ENCODE measurements around the gene DNAJC25. TPM values are rescaled to one million over a fixed set of nuclear protein-coding genes. Genes with fewer than 3 reads are reported as not detected.

The DNAJC25 gene
- total RNA-seq, 1 donor, result 8.3 TPM

DNA sequence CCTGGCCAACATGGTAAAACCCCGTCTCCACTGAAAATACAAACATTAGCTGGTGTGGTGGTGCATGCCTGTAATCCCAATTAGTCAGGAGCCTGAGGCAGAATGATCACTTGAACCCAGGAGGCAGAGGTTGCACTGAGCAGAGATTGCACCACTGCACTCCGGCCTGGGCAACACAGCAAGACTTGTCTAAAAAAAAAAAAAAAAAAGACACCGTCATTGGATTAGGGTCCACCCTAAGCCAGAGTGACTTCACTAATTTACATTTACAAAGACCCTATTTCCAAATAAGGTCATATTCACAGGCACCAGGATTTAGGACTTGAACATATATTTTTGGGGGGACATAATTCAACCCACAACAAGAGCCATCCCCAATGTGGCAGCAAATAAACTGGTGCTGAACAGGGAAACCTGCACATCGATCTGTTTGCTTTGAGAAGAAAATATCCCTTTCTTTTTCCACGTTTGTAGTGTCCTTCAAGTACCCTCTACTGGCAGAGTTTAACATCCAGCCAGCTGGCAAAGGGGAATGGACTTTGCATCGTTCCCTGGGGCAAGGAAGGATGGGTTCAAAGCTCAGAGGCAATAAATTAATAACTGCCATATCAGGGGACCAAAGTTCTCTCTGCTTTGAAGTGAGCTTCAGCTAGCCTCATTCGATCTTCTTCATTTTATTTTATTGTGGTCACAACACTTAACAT is 3.7 kb upstream of the DNAJC25 start:
- H3K4me2 ChIP-seq (ENCODE audit: insufficient read depth, low read length), result no peak overlapping the region
- H3K36me3 ChIP-seq (ENCODE audit: insufficient read depth, low read length), result no peaks in the 10 kb centered on the region

DNA sequence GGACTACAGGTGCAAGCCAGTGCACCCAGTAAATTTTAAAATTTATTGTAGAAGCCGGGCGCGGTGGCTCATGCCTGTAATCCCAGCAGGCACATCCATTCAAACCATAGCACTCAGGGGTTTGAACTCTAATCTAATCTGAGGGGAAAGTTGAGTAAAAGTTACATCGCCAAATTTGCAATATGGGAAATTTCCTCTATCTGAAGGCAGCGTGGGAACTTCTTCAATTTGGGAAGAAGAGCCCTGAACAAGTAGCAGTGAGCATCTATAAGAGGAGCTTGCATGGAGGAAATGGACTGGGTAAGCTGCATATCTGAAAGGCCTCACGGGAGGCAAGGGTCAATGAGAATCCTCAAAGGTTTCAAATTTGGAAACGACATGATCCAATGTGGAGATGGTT is 2.7 kb upstream of the DNAJC25 start:
- H4K20me1 ChIP-seq (ENCODE audit: insufficient read depth, low read length), result peaks cover 14% of the 10 kb centered on the region
- no peaks in the 10 kb centered on the region for H3K9me3 ChIP-seq (ENCODE audit: low read depth, low read length)
- no peak overlapping the region for H3K27ac ChIP-seq (ENCODE audit: low read depth, low read length)
- DNase-seq (ENCODE audit: insufficient read length, low spot score, missing footprints), result no peak
- no peak for TF ChIP-seq CTCF (IDR thresholded peaks at IDR 0.05; ENCODE audit: extremely low read depth, low read depth, low read length)
- H3K79me2 ChIP-seq (ENCODE audit: insufficient read depth, low read length), result peaks cover 23% of the 10 kb centered on the region
- H3K4me1 ChIP-seq (ENCODE audit: insufficient read depth, low read length), result peaks cover 11% of the 10 kb centered on the region
- H3K27me3 ChIP-seq (ENCODE audit: insufficient read depth, low read length), result no peaks in the 10 kb centered on the region
- H2AFZ ChIP-seq (ENCODE audit: low read length), result no peak overlapping the region
- H3K36me3 ChIP-seq (ENCODE audit: insufficient read depth, low read length), result no peaks in the 10 kb centered on the region
- no peak overlapping the region for H3K4me2 ChIP-seq (ENCODE audit: insufficient read depth, low read length)
- no peak overlapping the region for H3K4me3 ChIP-seq (ENCODE audit: insufficient read depth, low read length)

More for the DNA sequence above, 3.7 kb upstream of the DNAJC25 start:
- Histone ChIP-seq H3K79me2 (ENCODE audit: insufficient read depth, low read length) (peaks cover 13% of the 10 kb centered on the region), H3K27ac (ENCODE audit: low read depth, low read length) (no peak overlapping the region), H3K9me3 (ENCODE audit: low read depth, low read length) (no peaks in the 10 kb centered on the region), H3K4me3 (ENCODE audit: insufficient read depth, low read length) (no peak overlapping the region), H2AFZ (ENCODE audit: low read length) (peak overlapping the region; percentile 26), H3K27me3 (ENCODE audit: insufficient read depth, low read length) (no peaks in the 10 kb centered on the region), H4K20me1 (ENCODE audit: insufficient read depth, low read length) (peaks cover 6% of the 10 kb centered on the region), H3K4me1 (ENCODE audit: insufficient read depth, low read length) (peaks cover 11% of the 10 kb centered on the region)
- TF ChIP-seq CTCF (IDR thresholded peaks at IDR 0.05; ENCODE audit: extremely low read depth, low read depth, low read length), result no peak
- no peak for DNase-seq (ENCODE audit: insufficient read length, low spot score, missing footprints)

DNA sequence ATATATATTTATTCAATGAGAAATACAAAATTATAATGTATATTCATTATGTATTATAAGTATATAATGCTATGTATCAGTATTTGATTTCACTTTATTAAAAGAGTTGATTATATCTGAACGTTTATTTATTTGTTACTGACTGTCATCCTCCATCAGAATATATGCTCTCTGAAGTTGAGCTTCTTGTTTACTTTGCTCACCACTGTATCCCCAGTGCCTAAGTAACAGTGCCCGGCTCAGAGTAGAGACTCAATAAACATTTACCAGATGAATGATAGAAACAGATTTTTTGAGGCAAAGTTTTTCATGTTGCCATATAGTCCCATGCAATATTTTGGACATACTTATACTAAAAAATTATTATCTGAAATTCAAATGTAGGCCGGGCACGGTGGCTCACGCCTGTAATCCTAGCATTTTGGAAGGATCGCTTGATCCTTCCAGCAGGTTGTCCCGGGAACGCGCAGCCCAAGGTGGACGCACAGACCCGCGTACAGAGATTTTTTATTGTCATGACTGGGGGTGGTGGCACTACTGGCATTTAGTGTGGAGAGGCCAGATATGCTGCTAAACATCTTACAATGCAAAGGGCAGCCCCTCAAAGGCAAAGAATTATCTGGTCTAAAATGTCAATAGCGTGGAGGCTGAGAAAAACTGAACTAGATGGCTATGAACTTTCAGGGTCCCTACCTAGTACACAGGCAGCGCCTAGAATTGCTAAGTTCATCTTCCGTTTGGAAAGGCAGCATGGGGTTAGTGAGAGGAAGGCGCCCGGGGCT is 761 bp upstream of the DNAJC25 start:
- H3K4me2 ChIP-seq (ENCODE audit: insufficient read depth, low read length), result peak overlapping the region; percentile 100
- no peak for DNase-seq (ENCODE audit: insufficient read length, low spot score, missing footprints)
- peaks cover 42% of the 10 kb centered on the region for H3K79me2 ChIP-seq (ENCODE audit: insufficient read depth, low read length)
- H3K4me1 ChIP-seq (ENCODE audit: insufficient read depth, low read length), result peaks cover 11% of the 10 kb centered on the region
- H3K27ac ChIP-seq (ENCODE audit: low read depth, low read length), result peak overlapping the region; percentile 31
- peak overlapping the region; percentile 99 for H2AFZ ChIP-seq (ENCODE audit: low read length)
- no peaks in the 10 kb centered on the region for H3K9me3 ChIP-seq (ENCODE audit: low read depth, low read length)
- no peaks in the 10 kb centered on the region for H3K27me3 ChIP-seq (ENCODE audit: insufficient read depth, low read length)
- no peak for TF ChIP-seq CTCF (IDR thresholded peaks at IDR 0.05; ENCODE audit: extremely low read depth, low read depth, low read length)
- H4K20me1 ChIP-seq (ENCODE audit: insufficient read depth, low read length), result peaks cover 31% of the 10 kb centered on the region
- H3K36me3 ChIP-seq (ENCODE audit: insufficient read depth, low read length), result no peaks in the 10 kb centered on the region
- H3K4me3 ChIP-seq (ENCODE audit: insufficient read depth, low read length), result peak overlapping the region; percentile 83

DNA sequence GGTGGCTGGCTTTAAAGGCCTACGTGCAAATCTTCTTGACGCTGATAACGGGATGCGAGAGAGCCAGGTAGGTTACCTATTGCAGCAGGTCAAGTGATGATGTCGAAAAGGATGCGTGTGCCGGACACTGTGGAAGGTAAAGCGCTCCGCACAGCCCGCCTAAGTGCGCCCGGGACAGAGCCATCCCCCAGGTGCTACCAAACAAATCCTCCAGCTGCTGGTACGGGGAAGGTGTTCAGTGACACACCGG is 245 bp upstream of the DNAJC25 start:
- H3K27ac ChIP-seq (ENCODE audit: low read depth, low read length), result peak overlapping the region; percentile 31
- DNase-seq (ENCODE audit: insufficient read length, low spot score, missing footprints), result no peak
- no peak for TF ChIP-seq CTCF (IDR thresholded peaks at IDR 0.05; ENCODE audit: extremely low read depth, low read depth, low read length)

More for the DNA sequence above, 245 bp upstream of the DNAJC25 start:
- Histone ChIP-seq H3K27me3 (ENCODE audit: insufficient read depth, low read length) (no peaks in the 10 kb centered on the region), H3K79me2 (ENCODE audit: insufficient read depth, low read length) (peaks cover 47% of the 10 kb centered on the region), H3K9me3 (ENCODE audit: low read depth, low read length) (no peaks in the 10 kb centered on the region), H3K36me3 (ENCODE audit: insufficient read depth, low read length) (no peaks in the 10 kb centered on the region), H4K20me1 (ENCODE audit: insufficient read depth, low read length) (peaks cover 35% of the 10 kb centered on the region), H3K4me1 (ENCODE audit: insufficient read depth, low read length) (peaks cover 11% of the 10 kb centered on the region), H2AFZ (ENCODE audit: low read length) (peak overlapping the region; percentile 99), H3K4me2 (ENCODE audit: insufficient read depth, low read length) (peak overlapping the region; percentile 100), H3K4me3 (ENCODE audit: insufficient read depth, low read length) (peak overlapping the region; percentile 83)
